ENCODE results near the gene SLA2. TPM values are rescaled to one million over a fixed set of nuclear protein-coding genes. Genes with fewer than 3 reads are reported as not detected.

The SLA2 gene
- total and polyA plus RNA-seq, 2 of the 8 experiments (the other 6 are each of a cell fraction or from before 2014, with no cell fraction given), result 0.18 TPM; not detected in 1

DNA sequence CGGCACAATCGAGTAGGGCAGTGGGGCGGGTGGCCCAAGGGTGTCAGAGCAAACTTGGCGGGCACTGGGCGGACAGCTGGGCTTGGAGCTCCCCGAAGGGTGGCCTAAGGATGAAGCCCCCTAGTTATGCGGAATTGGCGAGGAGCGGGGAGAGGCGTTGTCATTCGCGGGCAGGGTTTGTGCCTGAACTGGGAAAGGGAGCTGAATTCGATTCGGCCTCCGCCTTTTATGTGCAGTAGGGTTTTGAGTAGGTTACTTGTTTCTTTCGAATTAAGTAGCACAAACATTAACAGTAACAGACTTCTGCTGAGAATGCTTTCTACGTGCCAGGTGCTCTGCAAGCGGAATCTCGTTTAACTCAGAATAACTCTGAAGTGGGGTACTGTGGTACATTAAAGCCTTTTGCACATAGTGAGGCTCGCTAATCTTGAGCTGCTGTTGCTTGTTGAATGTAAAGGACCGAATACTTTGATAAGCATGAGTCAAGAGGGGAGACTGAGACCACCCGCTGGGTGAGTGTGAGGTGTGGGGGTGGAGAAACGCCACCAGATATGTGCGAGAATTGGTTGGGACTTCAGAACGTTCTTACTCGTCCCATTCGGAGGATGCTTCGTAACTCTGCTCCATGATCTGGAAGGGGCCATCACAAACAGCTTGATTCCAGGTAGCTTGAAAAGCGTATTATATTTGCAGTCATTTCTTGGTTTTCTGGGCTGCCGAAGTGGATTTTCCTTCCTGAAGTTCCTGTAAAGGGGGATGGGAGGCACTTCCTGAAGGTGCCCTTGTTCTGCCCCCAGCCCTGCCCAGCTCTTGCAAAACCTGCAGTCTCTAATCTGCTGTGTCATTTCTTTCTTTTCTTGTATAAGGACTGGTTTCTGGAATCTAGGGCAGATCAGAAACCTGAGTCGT is 39.6 kb downstream of the SLA2 start:
- H2BK20ac ChIP-seq (ENCODE audit: low read length), result no peak overlapping the region
- peaks cover 13 to 32% (median 23%) of the 10 kb centered on the region in 4 experiments for H3K36me3 ChIP-seq (ENCODE audit: control insufficient read depth in 2 of 4, insufficient read depth in 4 of 4, low read length in 3 of 4)
- H3K4me2 ChIP-seq (ENCODE audit: insufficient read depth in 1 of 2, low read depth in 2 of 2, low read length in 2 of 2), result peak overlapping the region; percentile 92 to 100
- ChIA-PET CTCF (ENCODE audit: partially characterized antibody) (interaction anchor here (0.9 to 4.1 kb wide), 22 partner anchors 8 to 148 kb away, joined by 3 to 67 read pairs (median 4); no protein-coding TSS in a partner anchor), POLR2A (ENCODE audit: partially characterized antibody) (interaction anchor here (0.9 to 26.6 kb wide), 14 partner anchors 7 to 450 kb away, joined by 3 to 388 read pairs (median 4); partner anchors contain the start of gene TGIF2)
- H3K23ac ChIP-seq (ENCODE audit: insufficient read length), result no peak overlapping the region
- 0 out of 4 replicates have a peak, but pooled peaks of 1 of the 2 experiments have one; percentile 37 for TF ChIP-seq SIN3A (conservative IDR thresholded peaks at IDR 0.05 in 1 of 2, IDR thresholded peaks at IDR 0.05 in 1 of 2; ENCODE audit: low read depth in 1 of 2, low read length in 2 of 2)
- no peak for TF ChIP-seq POLR2A (IDR thresholded peaks at IDR 0.05; ENCODE audit: control extremely low read depth in 1 of 2, low read depth in 2 of 2, low read length in 2 of 2)
- peak; percentile 76 for TF ChIP-seq SAP30 (IDR thresholded peaks at IDR 0.05; ENCODE audit: insufficient read depth, insufficient replicate concordance, low read length)
- TF ChIP-seq TAF1 (IDR thresholded peaks at IDR 0.05; ENCODE audit: low read depth, low read length), result no peak
- peaks cover 10 to 26% of the 10 kb centered on the region in 2 experiments for H3K79me2 ChIP-seq (ENCODE audit: control insufficient read depth in 1 of 2, insufficient read depth in 2 of 2, low read length in 2 of 2)
- H3K14ac ChIP-seq (ENCODE audit: insufficient read length), result no peak overlapping the region
- peak overlapping the region; percentile 36; the same call in 1 of the 2 replicates for H2BK5ac ChIP-seq (ENCODE audit: low read depth, low read length)
- H3K4ac ChIP-seq (replicated peaks; ENCODE audit: insufficient read length, low read depth, low read length), result no peak overlapping the region
- peak overlapping the region; percentile 73 to 98 (median 95) for H3K4me3 ChIP-seq (ENCODE audit: extremely low read depth in 1 of 4, insufficient read depth in 2 of 4, low read depth in 3 of 4, low read length in 4 of 4)
- no peaks in the 10 kb centered on the region for H3K9me3 ChIP-seq (ENCODE audit: insufficient read depth in 2 of 2, low read depth in 1 of 2, low read length in 1 of 2)
- H3K18ac ChIP-seq (ENCODE audit: extremely low read depth, low read length), result peak overlapping the region; percentile 36; the same call in 1 of the 2 replicates
- peaks cover 13% of the 10 kb centered on the region for H3K79me1 ChIP-seq (ENCODE audit: low read depth, low read length)
- WGBS, 2 experiments (ENCODE audit: extremely low coverage in 1 of 2, insufficient coverage in 1 of 2, insufficient read length in 1 of 2, insufficient replicate concordance in 2 of 2, low coverage in 1 of 2, low lambda C conversion rate in 2 of 2, missing lambda C conversion rate in 1 of 2), result 11% methylated on average over 31 of the region's 31 CpGs; no CpG with 5 or more reads in 1 of the 2 experiments
- peak overlapping the region; percentile 53 to 94 (median 86) for H3K9ac ChIP-seq (replicated peaks in 1 of 4; ENCODE audit: extremely low read depth in 1 of 4, low read depth in 3 of 4, low read length in 3 of 4)
- no peak overlapping the region for H2AFZ ChIP-seq (ENCODE audit: low read length)
- H4K91ac ChIP-seq (replicated peaks; ENCODE audit: insufficient read length, low read length), result no peak overlapping the region
- no peak overlapping the region for H4K5ac ChIP-seq (ENCODE audit: insufficient read length, low read depth, low read length)
- peak overlapping the region; percentile 78; the same call in 1 of the 2 replicates for H3K27ac ChIP-seq (ENCODE audit: low read depth, low read length)
- DNase-seq (ENCODE audit: low read depth in 1 of 2, low spot score in 2 of 2), result no peak
- H4K8ac ChIP-seq (ENCODE audit: extremely low read depth, insufficient read depth, low read length), result peak overlapping the region; percentile 59; the same call in 1 of the 2 replicates
- H3K23me2 ChIP-seq (ENCODE audit: low read depth, low read length), result peaks cover 4% of the 10 kb centered on the region
- H2BK120ac ChIP-seq (replicated peaks; ENCODE audit: low read depth, low read length), result no peak overlapping the region
- no peak overlapping the region for H2BK15ac ChIP-seq (ENCODE audit: low read length)
- H2AK5ac ChIP-seq (ENCODE audit: low read depth, low read length), result peak overlapping the region; percentile 42; the same call in 1 of the 2 replicates
- H2BK12ac ChIP-seq (ENCODE audit: low read depth, low read length), result no peak overlapping the region
- peaks cover 0 to 14% of the 10 kb centered on the region in 2 experiments for H4K20me1 ChIP-seq (replicated peaks in 1 of 2; ENCODE audit: control insufficient read depth in 1 of 2, insufficient read depth in 2 of 2, low read length in 2 of 2)
- H3K27me3 ChIP-seq (replicated peaks in 1 of 4; ENCODE audit: control insufficient read depth in 3 of 4, extremely low read depth in 1 of 4, insufficient read depth in 3 of 4, low read length in 3 of 4), result no peaks in the 10 kb centered on the region; a peak in 1 of 7 replicates
- no peak for FAIRE-seq
- peaks cover 0 to 4% (median 2%) of the 10 kb centered on the region in 4 experiments; a peak in 3 of 7 replicates for H3K4me1 ChIP-seq (replicated peaks in 1 of 4; ENCODE audit: control insufficient read depth in 3 of 4, insufficient read depth in 4 of 4, low read length in 3 of 4)
- H3K56ac ChIP-seq (replicated peaks; ENCODE audit: insufficient read length, low read depth, low read length), result peak overlapping the region; percentile 91
